Measurements from ENCODE around the gene MGAT4B.

DNA sequence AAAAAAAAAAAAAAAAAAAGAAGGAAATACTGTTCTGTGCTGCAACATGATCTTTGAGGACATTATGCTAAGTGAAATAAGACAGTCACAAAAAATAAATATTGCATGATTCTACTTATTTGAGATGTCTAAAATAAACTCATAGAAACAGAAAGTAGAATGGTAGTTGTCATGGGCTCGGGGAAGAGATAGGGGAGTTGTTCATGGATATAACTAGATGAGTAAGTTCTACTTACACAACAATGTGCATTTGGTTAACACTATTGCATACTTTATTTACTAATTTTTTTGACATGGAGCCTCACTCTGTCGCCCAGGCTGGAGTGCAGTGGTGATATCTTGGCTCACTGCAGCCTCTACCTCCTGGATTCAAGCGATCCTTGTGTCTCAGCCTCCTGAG lies 58.9 kb downstream of the MGAT4B start:
- TF ChIP-seq, protein P1, sequence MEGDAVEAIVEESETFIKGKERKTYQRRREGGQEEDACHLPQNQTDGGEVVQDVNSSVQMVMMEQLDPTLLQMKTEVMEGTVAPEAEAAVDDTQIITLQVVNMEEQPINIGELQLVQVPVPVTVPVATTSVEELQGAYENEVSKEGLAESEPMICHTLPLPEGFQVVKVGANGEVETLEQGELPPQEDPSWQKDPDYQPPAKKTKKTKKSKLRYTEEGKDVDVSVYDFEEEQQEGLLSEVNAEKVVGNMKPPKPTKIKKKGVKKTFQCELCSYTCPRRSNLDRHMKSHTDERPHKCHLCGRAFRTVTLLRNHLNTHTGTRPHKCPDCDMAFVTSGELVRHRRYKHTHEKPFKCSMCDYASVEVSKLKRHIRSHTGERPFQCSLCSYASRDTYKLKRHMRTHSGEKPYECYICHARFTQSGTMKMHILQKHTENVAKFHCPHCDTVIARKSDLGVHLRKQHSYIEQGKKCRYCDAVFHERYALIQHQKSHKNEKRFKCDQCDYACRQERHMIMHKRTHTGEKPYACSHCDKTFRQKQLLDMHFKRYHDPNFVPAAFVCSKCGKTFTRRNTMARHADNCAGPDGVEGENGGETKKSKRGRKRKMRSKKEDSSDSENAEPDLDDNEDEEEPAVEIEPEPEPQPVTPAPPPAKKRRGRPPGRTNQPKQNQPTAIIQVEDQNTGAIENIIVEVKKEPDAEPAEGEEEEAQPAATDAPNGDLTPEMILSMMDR (IDR thresholded peaks at IDR 0.05) = no peak
- TF ChIP-seq POLR2A (IDR thresholded peaks at IDR 0.05) = no peak
